GM12878 (cell line): Measurements from ENCODE around the gene TKT. TPM values are rescaled to one million over a fixed set of nuclear protein-coding genes. Genes with fewer than 3 reads are reported as not detected.

Source experiments
- ATAC-seq: fragments of 200-7000 bp; cut with Tn5 transposase; 3 replicates; pipeline ENCODE4 v1.9.1; 2020; ENCODE audit warnings: mild to moderate bottlenecking, moderate library complexity
- BruUV-seq: library from RNA; stranded (reverse); fragments of 400-500 nt; replicated peaks from 2 replicates; lab custom pipeline; 2021; lab: Mats Ljungman, UMichigan
- CTCF ChIA-PET: fragments of 300-600 bp; sonication (Branson Sonifier 250); formaldehyde crosslinking; extraction: SDS; loops from one replicate; lab custom pipeline; 2021; ENCODE audit warnings: inconsistent platforms; lab: Yijun Ruan, JAX
- POLR2A ChIA-PET: fragments of 350-600 bp; formaldehyde crosslinking; extraction: SDS; loops from one replicate; lab custom pipeline; 2021; ENCODE audit warnings: inconsistent platforms; lab: Charles Lee
- RAD21 ChIA-PET: fragments of 300-600 bp; sonication (Branson Sonifier 250); formaldehyde crosslinking; loops from one replicate; lab custom pipeline; 2023; ENCODE audit warnings: antibody characterized with exemption; ENCODE audit not compliant: unreplicated experiment; lab: Charles Lee
- SMC1A ChIA-PET: fragments of 300-600 bp; sonication (Branson Sonifier 250); formaldehyde crosslinking; loops from one replicate; lab custom pipeline; 2023; ENCODE audit not compliant: unreplicated experiment, uncharacterized antibody; lab: Charles Lee
- DNase-seq: peaks from one replicate; pipeline ENCODE4 v3.0.0-alpha.2; 2011; ENCODE audit warnings: low read depth, low spot score
- FAIRE-seq: peaks from 3 replicates; lab custom pipeline; 2011; peaks lifted over from hg19 to GRCh38; lab: Jason Lieb, UNC
- H2AFZ ChIP-seq: 2 replicates; pipeline ENCODE4 v1.6.0; 2011; ENCODE audit warnings: low read depth, low read length, control low read depth; ENCODE audit not compliant: control insufficient read depth
- H3K27ac ChIP-seq: 2 replicates; pipeline ENCODE4 v1.5.1; 2011; ENCODE audit warnings: control low read depth; ENCODE audit not compliant: control insufficient read depth, insufficient read depth
- H3K27me3 ChIP-seq, 2 experiments: replicated peaks in 1 of 2; 2 replicates each; pipeline versions ENCODE4 v1.6.0 to v1.6.1; 2011; ENCODE audit warnings: low read length in 1 of 2; ENCODE audit not compliant: control insufficient read depth in 2 of 2, insufficient read depth in 2 of 2
- H3K36me3 ChIP-seq, 2 experiments: 2 replicates each; pipeline ENCODE4 v1.5.1; 2011; ENCODE audit warnings: low read length in 1 of 2; ENCODE audit not compliant: control insufficient read depth in 2 of 2, insufficient read depth in 2 of 2
- H3K4me1 ChIP-seq: 2 replicates; pipeline ENCODE4 v1.6.1; 2011; ENCODE audit warnings: mild to moderate bottlenecking, low read length, moderate library complexity, mixed read lengths; ENCODE audit not compliant: control insufficient read depth, insufficient read depth
- H3K4me2 ChIP-seq: 2 replicates; pipeline ENCODE4 v1.6.0; 2011; ENCODE audit warnings: control low read depth; ENCODE audit not compliant: control insufficient read depth, insufficient read depth
- H3K4me3 ChIP-seq: fragments of 200-600 bp; sonication (generic); 2 replicates; pipeline ENCODE4 v1.5.1; 2016
- H3K79me2 ChIP-seq: 2 replicates; pipeline ENCODE4 v1.6.0; 2011; ENCODE audit warnings: low read length; ENCODE audit not compliant: control insufficient read depth, insufficient read depth
- H3K9ac ChIP-seq: 2 replicates; pipeline ENCODE4 v1.8.0; 2011; ENCODE audit warnings: low read length, control low read depth, mixed read lengths; ENCODE audit not compliant: control insufficient read depth, insufficient read depth
- H3K9me3 ChIP-seq: replicated peaks from 3 replicates; pipeline ENCODE4 v1.5.1; 2011; ENCODE audit warnings: mild to moderate bottlenecking, low read length; ENCODE audit not compliant: control insufficient read depth, insufficient read depth
- H4K20me1 ChIP-seq: 2 replicates; pipeline ENCODE4 v1.6.0; 2011; ENCODE audit not compliant: control insufficient read depth, insufficient read depth
- ATF7 ChIP-seq: fragments of 450-650 bp; IDR thresholded peaks from 2 replicates; pipeline ENCODE4 v1.6.1; 2016; ENCODE audit warnings: low read depth, mild to moderate bottlenecking
- BACH1 ChIP-seq: fragments of 450-650 bp; IDR thresholded peaks from 2 replicates; pipeline ENCODE4 v1.6.1; 2017; ENCODE audit warnings: mild to moderate bottlenecking, borderline replicate concordance
- RB1 ChIP-seq: fragments of 450-650 bp; formaldehyde crosslinking; IDR thresholded peaks from 2 replicates; pipeline ENCODE4 v1.6.1; 2017; ENCODE audit warnings: mild to moderate bottlenecking, borderline replicate concordance
- SRF ChIP-seq, 2 experiments: IDR thresholded peaks; 2 replicates each; pipeline ENCODE4 v1.6.1; 2011; ENCODE audit warnings: low read depth in 2 of 2, low read length in 2 of 2, mild to moderate bottlenecking in 1 of 2, moderate library complexity in 1 of 2
- WGBS: methylation state at CpG from one replicate; pipeline ENCODE4 v1.1.6; 2016; ENCODE audit warnings: low lambda C conversion rate; ENCODE audit not compliant: insufficient replicate concordance, insufficient coverage; ENCODE audit errors: missing lambda C conversion rate; 5-methylcytosine and 5-hydroxymethylcytosine counted together
- in situ Hi-C: fragments of 300-500 bp; cut with MboI; formaldehyde crosslinking; loops from 9 replicates; pipeline ENCODE4 v1.14.3; 2018; ENCODE audit warnings: mixed read lengths
- intact Hi-C: fragments of 100-400 bp; cut with micrococcal nuclease; formaldehyde crosslinking; loops from one replicate; pipeline ENCODE4 v1.14.2; 2022; ENCODE audit not compliant: unreplicated experiment
- polyA plus RNA-seq, 11 experiments: library from polyadenylated mRNA; depleted of rRNA in 4 of 11; unstranded in 6 of 11; stranded (reverse) in 5 of 11; fragments of >200 nt; fragmentation: Nextera tagmentation in 4 of 11; fragmentation: Illumina TruSeq in 1 of 11; extraction: Ambion mirVana in 4 of 11; extraction: Trizol in 1 of 11; gene quantifications; 1 replicate in 1 of 11; 2 replicates in 10 of 11; pipeline versions ENCODE4 v1.2.1 to v1.2.3, GENCODE V29; 2011 to 2016; ENCODE audit warnings: inconsistent platforms in 2 of 11, missing spikeins in 2 of 11, low read depth in 1 of 11
- total RNA-seq, 4 experiments: library from RNA; depleted of rRNA in 3 of 4; stranded (reverse); fragments of >200 nt in 3 of 4; fragmentation: Illumina TruSeq in 1 of 4; extraction: Trizol in 1 of 4; gene quantifications; 2 replicates each; pipeline versions ENCODE4 v1.2.1 to v1.2.3, GENCODE V29; 2013 to 2021
- TF ChIP-seq, protein P1 (sequence below): IDR thresholded peaks from 2 replicates; pipeline ENCODE4 v1.6.1; 2012; ENCODE audit warnings: low read depth, low read length, improper control_type of control experiment

The TKT gene
- total and polyA plus RNA-seq, 10 of the 15 experiments (the other 5 are each of a cell fraction or from before 2014, with no cell fraction given) = 56.4 to 385 (median 143) TPM

DNA sequence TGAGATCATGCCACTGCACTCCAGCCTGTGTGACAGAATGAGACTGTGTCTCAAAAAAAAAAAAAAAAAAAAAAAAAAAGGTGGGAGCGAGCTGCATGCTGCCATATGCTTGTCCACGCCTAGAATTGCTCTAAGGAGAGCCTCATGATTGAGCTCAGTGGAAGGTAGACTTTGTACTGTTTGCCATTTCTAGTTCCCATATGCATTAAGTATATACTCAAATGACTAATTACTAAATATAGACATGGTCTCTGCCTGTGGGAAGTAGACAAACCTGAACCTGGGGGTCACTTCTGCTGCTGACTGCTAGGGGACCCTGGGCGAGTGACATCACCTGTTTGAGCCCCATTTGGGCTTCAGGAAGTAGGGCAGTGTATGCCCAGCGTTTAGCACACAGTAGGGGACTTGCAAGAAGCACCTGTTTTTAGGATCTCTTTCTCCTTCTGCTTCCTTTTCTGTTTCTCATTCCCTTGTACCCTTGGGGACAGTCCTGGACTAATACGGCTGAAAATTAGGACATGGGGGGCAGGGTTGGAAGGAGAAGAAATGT, 67.6 kb downstream of the TKT start:
- no peaks in the 10 kb centered on the region for H3K79me2 ChIP-seq
- H3K27me3 ChIP-seq = no peaks in the 10 kb centered on the region
- peaks cover 36 to 44% of the 10 kb centered on the region in 2 experiments for H3K36me3 ChIP-seq
- CTCF ChIA-PET = interaction anchor here (0.9 to 1.1 kb wide), 3 partner anchors 18 to 54 kb away, joined by 3 to 5 read pairs (median 3); no protein-coding TSS in a partner anchor
- no peaks in the 10 kb centered on the region for H3K9me3 ChIP-seq
- TF ChIP-seq ATF7 (0 out of 2 replicates have a peak, but pooled peaks have one; percentile 40), SRF (IDR thresholded peaks at IDR 0.05; ENCODE audit: low read depth in 2 of 2, low read length in 2 of 2) (peak; percentile 84 to 89), RB1 (no peak)
- TF ChIP-seq, all 136 proteins: peak for 2
- ChIA-PET RAD21 (interaction anchor here (1.6 kb wide), 1 partner anchor 8 kb away, joined by 4 read pairs; no protein-coding TSS in a partner anchor), SMC1A (interaction anchor here (0.8 to 2.1 kb wide), 4 partner anchors 14 to 57 kb away, joined by 3 to 5 read pairs (median 4); no protein-coding TSS in a partner anchor), POLR2A (no interaction called here)
- 63% methylated on average over 5 of the region's 5 CpGs for WGBS
- no peak for DNase-seq
- in situ Hi-C loops = no loop called here
- intact Hi-C loops = no loop called here
- Histone ChIP-seq H2AFZ (no peak overlapping the region), H4K20me1 (no peaks in the 10 kb centered on the region), H3K4me3 (no peak overlapping the region), H3K4me2 (no peak overlapping the region), H3K4me1 (peaks cover 56% of the 10 kb centered on the region), H3K27ac (no peak overlapping the region), H3K9ac (no peak overlapping the region)
- no peak for ATAC-seq
- no TSS peak for BruUV-seq
- no peak for FAIRE-seq

DNA sequence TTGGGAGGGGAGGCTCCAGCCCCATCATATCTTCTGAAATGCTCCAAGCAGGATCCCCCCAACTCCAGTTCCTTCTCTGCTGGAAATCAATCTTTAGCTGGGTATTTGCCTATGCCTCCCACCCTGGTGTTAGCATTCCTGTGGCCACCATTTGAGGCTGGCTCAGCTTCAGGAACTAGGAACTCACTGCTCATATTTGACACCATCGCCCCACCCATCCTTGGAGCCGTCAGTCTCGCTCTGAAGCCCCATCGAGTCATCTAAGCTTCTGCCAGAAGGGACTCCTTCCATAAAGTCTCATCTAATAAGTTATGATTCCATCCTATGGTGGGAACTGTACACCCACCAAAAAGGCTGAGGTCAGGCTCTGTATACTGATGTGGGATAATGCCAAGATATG, 68.4 kb downstream of the TKT start:
- TF ChIP-seq, protein P1, sequence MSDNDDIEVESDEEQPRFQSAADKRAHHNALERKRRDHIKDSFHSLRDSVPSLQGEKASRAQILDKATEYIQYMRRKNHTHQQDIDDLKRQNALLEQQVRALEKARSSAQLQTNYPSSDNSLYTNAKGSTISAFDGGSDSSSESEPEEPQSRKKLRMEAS = no peak
- no peak for TF ChIP-seq BACH1
- Histone ChIP-seq H3K36me3 (peaks cover 36 to 50% of the 10 kb centered on the region in 2 experiments), H3K4me1 (peaks cover 48% of the 10 kb centered on the region), H3K79me2 (no peaks in the 10 kb centered on the region), H3K4me2 (no peak overlapping the region), H4K20me1 (no peaks in the 10 kb centered on the region), H2AFZ (no peak overlapping the region), H3K9me3 (no peaks in the 10 kb centered on the region), H3K27me3 (no peaks in the 10 kb centered on the region), H3K27ac (no peak overlapping the region), H3K4me3 (no peak overlapping the region), H3K9ac (no peak overlapping the region)
- CTCF ChIA-PET = interaction anchor here (0.9 to 1.1 kb wide), 3 partner anchors 17 to 53 kb away, joined by 3 to 5 read pairs (median 3); no protein-coding TSS in a partner anchor
- WGBS = 100% methylated on average over 4 of the region's 4 CpGs
- RAD21 ChIA-PET = interaction anchor here (1.6 kb wide), 1 partner anchor 9 kb away, joined by 4 read pairs; no protein-coding TSS in a partner anchor
- in situ Hi-C loops = no loop called here
- SMC1A ChIA-PET = interaction anchor here (0.8 to 2.1 kb wide), 4 partner anchors 13 to 56 kb away, joined by 3 to 5 read pairs (median 4); no protein-coding TSS in a partner anchor
- POLR2A ChIA-PET = interaction anchor here (1.3 kb wide), 1 partner anchor 17 kb away, joined by 6 read pairs; no protein-coding TSS in a partner anchor
- ATAC-seq (no peak), FAIRE-seq (no peak), DNase-seq (no peak)
- intact Hi-C loops = no loop called here
- BruUV-seq = no TSS peak
